K562 (cell line): ENCODE results near the gene CDKN2AIP. TPM values are rescaled to one million over a fixed set of nuclear protein-coding genes. Genes with fewer than 3 reads are reported as not detected.

ENCODE experiments used
- CSDE1 ChIP-seq, 2 experiments: fragments of 450-650 bp; IDR thresholded peaks; 2 replicates each; pipeline ENCODE4 v1.6.1; 2016; ENCODE audit warnings: mild to moderate bottlenecking in 1 of 2
- E4F1 ChIP-seq: fragments of 250-450 bp; sonication (Bioruptor Pico); IDR thresholded peaks from 2 replicates; pipeline ENCODE4 v1.5.0; 2021; ENCODE audit warnings: mild to moderate bottlenecking, borderline replicate concordance
- GABPB1 ChIP-seq: sonication (generic); formaldehyde crosslinking; IDR thresholded peaks from 2 replicates; pipeline ENCODE4 v1.8.0; 2022; ENCODE audit warnings: mild to moderate bottlenecking, missing genetic modification reagents
- HNRNPUL1 ChIP-seq: fragments of 200-400 bp; formaldehyde crosslinking; IDR thresholded peaks from 2 replicates; pipeline ENCODE4 v1.6.1; 2017; ENCODE audit warnings: low read length
- JUN ChIP-seq, 2 experiments: sonication (generic) in 1 of 2; formaldehyde crosslinking in 1 of 2; IDR thresholded peaks; 2 replicates each; pipeline versions ENCODE4 v1.6.1 to v1.8.0; 2012 to 2022; ENCODE audit warnings: borderline replicate concordance in 2 of 2, mild to moderate bottlenecking in 2 of 2, improper control_type of control experiment in 1 of 2, low read depth in 1 of 2, low read length in 1 of 2, missing genetic modification reagents in 1 of 2
- PCBP2 ChIP-seq: fragments of 200-400 bp; formaldehyde crosslinking; IDR thresholded peaks from 2 replicates; pipeline ENCODE4 v1.6.1; 2018; ENCODE audit warnings: low read length, low read depth, mild to moderate bottlenecking, moderate library complexity; ENCODE audit not compliant: poor library complexity, severe bottlenecking
- TAF7 ChIP-seq: fragments of 450-650 bp; IDR thresholded peaks from 2 replicates; pipeline ENCODE4 v1.6.1; 2016; ENCODE audit warnings: missing genetic modification characterization, missing compliant biosample characterization
- ZNF212 ChIP-seq: fragments of 450-650 bp; formaldehyde crosslinking; IDR thresholded peaks from 2 replicates; pipeline ENCODE4 v1.4.0; 2020; ENCODE audit warnings: mild to moderate bottlenecking
- polyA plus RNA-seq, 8 experiments: library from polyadenylated mRNA; depleted of rRNA in 4 of 8; stranded (reverse) in 5 of 8; unstranded in 3 of 8; fragments of >200 nt; fragmentation: Nextera tagmentation in 2 of 8; fragmentation: Illumina TruSeq in 1 of 8; extraction: Ambion mirVana in 2 of 8; extraction: Trizol in 1 of 8; gene quantifications; 2 replicates each; pipeline versions ENCODE4 v1.2.1 to v1.2.3, GENCODE V29; 2011 to 2014; ENCODE audit warnings: inconsistent platforms in 1 of 8, missing spikeins in 1 of 8
- total RNA-seq, 7 experiments: library from RNA; depleted of rRNA in 6 of 7; stranded (reverse); fragments of >200 nt in 6 of 7; fragmentation: Illumina TruSeq in 2 of 7; extraction: Trizol in 2 of 7; gene quantifications; 2 replicates each; pipeline versions ENCODE4 v1.2.1 to v1.2.3, GENCODE V29; 2011 to 2021; ENCODE audit warnings: low replicate concordance in 1 of 7
- TF ChIP-seq, protein P1 (sequence below): fragments of 250-450 bp; sonication (Bioruptor Pico); IDR thresholded peaks from 2 replicates; pipeline ENCODE4 v1.4.0; 2020; ENCODE audit warnings: mild to moderate bottlenecking, moderate library complexity, borderline replicate concordance
- TF ChIP-seq, protein P2 (sequence below), 3 experiments: fragments of 200-800 bp in 1 of 3; fragments of 250-450 bp in 1 of 3; fragments of 450-650 bp in 1 of 3; sonication (Bioruptor Pico) in 1 of 3; sonication (Bioruptor generic) in 1 of 3; formaldehyde crosslinking in 1 of 3; IDR thresholded peaks; 2 replicates each; pipeline versions ENCODE4 v1.6.1 to v1.8.0; 2016 to 2022; ENCODE audit warnings: mild to moderate bottlenecking in 2 of 3, missing genetic modification characterization in 2 of 3, missing compliant biosample characterization in 1 of 3, moderate library complexity in 1 of 3
- TF ChIP-seq, protein P3 (sequence below): fragments of 450-650 bp; IDR thresholded peaks from 2 replicates; pipeline ENCODE4 v1.6.1; 2016; ENCODE audit warnings: mild to moderate bottlenecking
- TF ChIP-seq, protein P4 (sequence below): fragments of 250-450 bp; sonication (Bioruptor Pico); IDR thresholded peaks from 2 replicates; pipeline ENCODE4 v1.5.0; 2021

CDKN2AIP gene
- total and polyA plus RNA-seq, 9 of the 15 experiments (the other 6 are each of a cell fraction or from before 2014, with no cell fraction given) = 5.9 to 22.0 (median 19.7) TPM

GRCh38 chr4:183444214-183445096 is at the start of gene CDKN2AIP (continued):
- TF ChIP-seq, protein P1, sequence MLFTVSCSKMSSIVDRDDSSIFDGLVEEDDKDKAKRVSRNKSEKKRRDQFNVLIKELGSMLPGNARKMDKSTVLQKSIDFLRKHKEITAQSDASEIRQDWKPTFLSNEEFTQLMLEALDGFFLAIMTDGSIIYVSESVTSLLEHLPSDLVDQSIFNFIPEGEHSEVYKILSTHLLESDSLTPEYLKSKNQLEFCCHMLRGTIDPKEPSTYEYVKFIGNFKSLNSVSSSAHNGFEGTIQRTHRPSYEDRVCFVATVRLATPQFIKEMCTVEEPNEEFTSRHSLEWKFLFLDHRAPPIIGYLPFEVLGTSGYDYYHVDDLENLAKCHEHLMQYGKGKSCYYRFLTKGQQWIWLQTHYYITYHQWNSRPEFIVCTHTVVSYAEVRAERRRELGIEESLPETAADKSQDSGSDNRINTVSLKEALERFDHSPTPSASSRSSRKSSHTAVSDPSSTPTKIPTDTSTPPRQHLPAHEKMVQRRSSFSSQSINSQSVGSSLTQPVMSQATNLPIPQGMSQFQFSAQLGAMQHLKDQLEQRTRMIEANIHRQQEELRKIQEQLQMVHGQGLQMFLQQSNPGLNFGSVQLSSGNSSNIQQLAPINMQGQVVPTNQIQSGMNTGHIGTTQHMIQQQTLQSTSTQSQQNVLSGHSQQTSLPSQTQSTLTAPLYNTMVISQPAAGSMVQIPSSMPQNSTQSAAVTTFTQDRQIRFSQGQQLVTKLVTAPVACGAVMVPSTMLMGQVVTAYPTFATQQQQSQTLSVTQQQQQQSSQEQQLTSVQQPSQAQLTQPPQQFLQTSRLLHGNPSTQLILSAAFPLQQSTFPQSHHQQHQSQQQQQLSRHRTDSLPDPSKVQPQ = no peak
- TF ChIP-seq ZNF212 (CRISPR knock-in tag) (no peak), E4F1 (CRISPR knock-in tag) (no peak), PCBP2 (no peak), GABPB1 (CRISPR knock-in tag) (peak; percentile 85), JUN (IDR thresholded peaks at IDR 0.05; ENCODE audit: borderline replicate concordance, low read depth, low read length) (no peak), JUN (CRISPR knock-in tag; IDR thresholded peaks at IDR 0.05; ENCODE audit: borderline replicate concordance) (peak; percentile 92; the same call in 1 of the 2 replicates), TAF7 (tag) (peak; percentile 28; the same call in 1 of the 2 replicates), CSDE1 (IDR thresholded peaks at IDR 0.05) (no peak), HNRNPUL1 (no peak)
- TF ChIP-seq, protein P2, sequence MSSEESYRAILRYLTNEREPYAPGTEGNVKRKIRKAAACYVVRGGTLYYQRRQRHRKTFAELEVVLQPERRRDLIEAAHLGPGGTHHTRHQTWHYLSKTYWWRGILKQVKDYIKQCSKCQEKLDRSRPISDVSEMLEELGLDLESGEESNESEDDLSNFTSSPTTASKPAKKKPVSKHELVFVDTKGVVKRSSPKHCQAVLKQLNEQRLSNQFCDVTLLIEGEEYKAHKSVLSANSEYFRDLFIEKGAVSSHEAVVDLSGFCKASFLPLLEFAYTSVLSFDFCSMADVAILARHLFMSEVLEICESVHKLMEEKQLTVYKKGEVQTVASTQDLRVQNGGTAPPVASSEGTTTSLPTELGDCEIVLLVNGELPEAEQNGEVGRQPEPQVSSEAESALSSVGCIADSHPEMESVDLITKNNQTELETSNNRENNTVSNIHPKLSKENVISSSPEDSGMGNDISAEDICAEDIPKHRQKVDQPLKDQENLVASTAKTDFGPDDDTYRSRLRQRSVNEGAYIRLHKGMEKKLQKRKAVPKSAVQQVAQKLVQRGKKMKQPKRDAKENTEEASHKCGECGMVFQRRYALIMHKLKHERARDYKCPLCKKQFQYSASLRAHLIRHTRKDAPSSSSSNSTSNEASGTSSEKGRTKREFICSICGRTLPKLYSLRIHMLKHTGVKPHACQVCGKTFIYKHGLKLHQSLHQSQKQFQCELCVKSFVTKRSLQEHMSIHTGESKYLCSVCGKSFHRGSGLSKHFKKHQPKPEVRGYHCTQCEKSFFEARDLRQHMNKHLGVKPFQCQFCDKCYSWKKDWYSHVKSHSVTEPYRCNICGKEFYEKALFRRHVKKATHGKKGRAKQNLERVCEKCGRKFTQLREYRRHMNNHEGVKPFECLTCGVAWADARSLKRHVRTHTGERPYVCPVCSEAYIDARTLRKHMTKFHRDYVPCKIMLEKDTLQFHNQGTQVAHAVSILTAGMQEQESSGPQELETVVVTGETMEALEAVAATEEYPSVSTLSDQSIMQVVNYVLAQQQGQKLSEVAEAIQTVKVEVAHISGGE (CRISPR knock-in tag; IDR thresholded peaks at IDR 0.05) = peak in 1 of 3 experiments; percentile 77; a peak in 2 of 6 replicates
- TF ChIP-seq, protein P3, sequence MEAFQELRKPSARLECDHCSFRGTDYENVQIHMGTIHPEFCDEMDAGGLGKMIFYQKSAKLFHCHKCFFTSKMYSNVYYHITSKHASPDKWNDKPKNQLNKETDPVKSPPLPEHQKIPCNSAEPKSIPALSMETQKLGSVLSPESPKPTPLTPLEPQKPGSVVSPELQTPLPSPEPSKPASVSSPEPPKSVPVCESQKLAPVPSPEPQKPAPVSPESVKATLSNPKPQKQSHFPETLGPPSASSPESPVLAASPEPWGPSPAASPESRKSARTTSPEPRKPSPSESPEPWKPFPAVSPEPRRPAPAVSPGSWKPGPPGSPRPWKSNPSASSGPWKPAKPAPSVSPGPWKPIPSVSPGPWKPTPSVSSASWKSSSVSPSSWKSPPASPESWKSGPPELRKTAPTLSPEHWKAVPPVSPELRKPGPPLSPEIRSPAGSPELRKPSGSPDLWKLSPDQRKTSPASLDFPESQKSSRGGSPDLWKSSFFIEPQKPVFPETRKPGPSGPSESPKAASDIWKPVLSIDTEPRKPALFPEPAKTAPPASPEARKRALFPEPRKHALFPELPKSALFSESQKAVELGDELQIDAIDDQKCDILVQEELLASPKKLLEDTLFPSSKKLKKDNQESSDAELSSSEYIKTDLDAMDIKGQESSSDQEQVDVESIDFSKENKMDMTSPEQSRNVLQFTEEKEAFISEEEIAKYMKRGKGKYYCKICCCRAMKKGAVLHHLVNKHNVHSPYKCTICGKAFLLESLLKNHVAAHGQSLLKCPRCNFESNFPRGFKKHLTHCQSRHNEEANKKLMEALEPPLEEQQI = no peak
- TF ChIP-seq, protein P4, sequence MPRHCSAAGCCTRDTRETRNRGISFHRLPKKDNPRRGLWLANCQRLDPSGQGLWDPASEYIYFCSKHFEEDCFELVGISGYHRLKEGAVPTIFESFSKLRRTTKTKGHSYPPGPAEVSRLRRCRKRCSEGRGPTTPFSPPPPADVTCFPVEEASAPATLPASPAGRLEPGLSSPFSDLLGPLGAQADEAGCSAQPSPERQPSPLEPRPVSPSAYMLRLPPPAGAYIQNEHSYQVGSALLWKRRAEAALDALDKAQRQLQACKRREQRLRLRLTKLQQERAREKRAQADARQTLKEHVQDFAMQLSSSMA (CRISPR knock-in tag) = no peak
